HG02642 (cell line): ENCODE results near the gene OR4F3.
"Not testable (repeated sequence)": the region's sequence is repeated elsewhere in the genome, so short reads cannot be mapped to it uniquely, and the experiment has no call there.

Source experiments
- ATAC-seq: cut with Tn5 transposase; IDR thresholded peaks from one replicate; pipeline ENCODE4 v1.9.1; 2021; ENCODE audit warnings: mild to moderate bottlenecking; ENCODE audit not compliant: unreplicated experiment, poor library complexity

OR4F3 gene

GRCh38 chr5:181366968-181367367 is at the start of gene OR4F3:
Gene OR4F3 (plus strand): TSS chr5:181367268.
- not testable (repeated sequence) for ATAC-seq
